Ishikawa (cell line): ENCODE data around the gene BMPR1B.

Source experiments
- CEBPB ChIP-seq: IDR thresholded peaks from 2 replicates; pipeline ENCODE4 v1.6.1; 2012
- CREB1 ChIP-seq: IDR thresholded peaks from 2 replicates; pipeline ENCODE4 v1.6.1; 2012; ENCODE audit warnings: low read depth
- EP300 ChIP-seq: IDR thresholded peaks from 2 replicates; pipeline ENCODE4 v1.6.1; 2012; ENCODE audit warnings: borderline replicate concordance
- MAX ChIP-seq: IDR thresholded peaks from 2 replicates; pipeline ENCODE4 v1.6.1; 2012
- NFIC ChIP-seq: IDR thresholded peaks from 2 replicates; pipeline ENCODE4 v1.6.1; 2012
- RAD21 ChIP-seq: IDR thresholded peaks from 2 replicates; pipeline ENCODE4 v1.6.1; 2012; ENCODE audit warnings: low read depth
- YY1 ChIP-seq: IDR thresholded peaks from 2 replicates; pipeline ENCODE4 v1.6.1; 2012; ENCODE audit warnings: low read depth
- ZBTB7A ChIP-seq: IDR thresholded peaks from 2 replicates; pipeline ENCODE4 v1.6.1; 2012; ENCODE audit warnings: low read depth

- TF ChIP-seq NFIC (no peak), MAX (no peak), YY1 (no peak), ZBTB7A (no peak), CEBPB (no peak), RAD21 (no peak), EP300 (no peak), CREB1 (no peak)
Measured at GRCh38 chr4:94763500-94763899, 5.7 kb downstream of the BMPR1B start.
